NCI-H2196 (cell line): ENCODE data around the gene LRRC74A.
"Not testable (repeated sequence)": the region's sequence is repeated elsewhere in the genome, so short reads cannot be mapped to it uniquely, and the experiment has no call there.

ENCODE experiments used
- DNase-seq: peaks from one replicate; lab custom pipeline; 2025; ENCODE audit not compliant: unreplicated experiment; lab: John Stamatoyannopoulos, UW

Gene LRRC74A

GRCh38 chr14:76884394-76884793 is 58.2 kb downstream of the LRRC74A start:
- DNase-seq, result no peak

DNA sequence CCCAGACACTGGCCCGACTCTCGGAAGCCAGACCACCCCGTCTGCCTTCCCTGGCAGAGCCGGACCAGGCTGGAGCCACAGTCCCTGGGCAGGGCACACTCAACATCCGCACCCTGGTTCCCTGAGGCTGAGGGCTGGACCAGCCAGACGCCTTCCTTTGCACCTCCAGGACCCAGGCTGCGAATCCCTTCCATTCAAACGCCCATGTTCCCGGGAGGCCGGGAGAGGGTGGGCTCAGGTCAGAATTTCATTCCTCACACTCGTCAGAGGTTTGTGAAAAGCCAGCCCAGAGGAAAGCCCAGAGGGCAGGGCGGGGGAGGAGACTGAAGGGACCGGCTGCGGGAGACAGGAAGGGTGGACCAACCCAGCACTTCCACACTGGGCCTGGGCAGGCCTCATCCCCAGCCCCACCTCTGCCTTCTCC is 58.7 kb downstream of the LRRC74A start:
- DNase-seq, result no peak

DNA sequence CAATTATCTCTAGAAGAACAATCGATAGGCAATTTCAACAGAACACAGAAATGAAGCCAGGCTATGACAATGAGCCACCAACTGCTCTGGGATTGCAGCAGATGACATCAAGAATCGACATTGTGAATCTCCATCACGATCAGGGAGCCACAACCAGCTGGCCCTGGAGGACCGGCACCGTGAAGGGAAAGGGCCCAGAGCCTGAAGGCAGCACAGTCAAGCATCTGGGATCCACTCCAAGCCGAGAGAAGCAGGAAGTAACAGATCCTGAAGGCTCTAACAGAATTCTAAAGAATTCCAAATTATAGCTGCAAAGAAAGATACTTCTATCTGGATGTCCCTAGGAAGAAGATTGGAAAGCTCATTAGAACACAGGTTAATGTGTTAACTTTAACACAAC is 61.0 kb downstream of the LRRC74A start:
- DNase-seq, result no peak

- DNase-seq, result no peak
Measured at GRCh38 chr14:76891391-76891790, 65.2 kb downstream of the LRRC74A start.

DNA sequence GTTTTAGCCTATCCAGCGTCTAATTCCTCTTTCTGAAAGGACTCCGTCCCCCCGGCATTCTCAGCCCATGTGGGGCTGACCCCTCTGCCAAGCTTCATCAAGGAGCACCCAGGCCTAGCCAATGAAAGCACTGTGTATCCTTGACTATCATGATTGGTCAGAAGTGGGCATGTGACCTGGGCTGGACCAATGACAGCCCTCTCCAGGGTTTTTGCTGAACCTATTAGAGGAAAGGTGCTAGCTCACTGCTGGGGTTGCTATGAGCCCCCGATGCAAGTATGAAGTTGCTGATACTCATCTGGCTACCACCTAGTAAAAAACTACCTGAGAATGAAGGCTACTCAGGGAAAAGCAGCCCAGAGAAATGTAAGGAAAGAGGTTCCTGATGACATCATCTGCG is 68.1 kb downstream of the LRRC74A start:
- no peak for DNase-seq

DNA sequence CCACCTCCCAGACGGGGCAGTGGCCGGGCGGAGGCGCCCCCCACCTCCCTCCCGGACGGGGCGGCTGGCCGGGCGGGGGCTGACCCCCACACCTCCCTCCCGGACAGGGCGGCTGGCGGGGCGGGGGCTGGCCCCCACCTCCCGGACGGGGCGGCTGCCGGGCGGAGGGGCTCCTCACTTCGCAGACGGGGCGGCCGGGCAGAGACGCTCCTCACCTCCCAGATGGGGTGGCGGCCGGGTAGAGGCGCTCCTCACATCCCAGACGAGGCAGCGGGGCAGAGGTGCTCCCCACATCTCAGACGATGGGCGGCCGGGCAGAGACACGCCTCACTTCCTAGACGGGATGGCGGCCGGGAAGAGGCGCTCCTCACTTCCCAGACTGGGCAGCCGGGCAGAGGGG is 71.8 kb downstream of the LRRC74A start:
- DNase-seq, result not testable (repeated sequence)

DNA sequence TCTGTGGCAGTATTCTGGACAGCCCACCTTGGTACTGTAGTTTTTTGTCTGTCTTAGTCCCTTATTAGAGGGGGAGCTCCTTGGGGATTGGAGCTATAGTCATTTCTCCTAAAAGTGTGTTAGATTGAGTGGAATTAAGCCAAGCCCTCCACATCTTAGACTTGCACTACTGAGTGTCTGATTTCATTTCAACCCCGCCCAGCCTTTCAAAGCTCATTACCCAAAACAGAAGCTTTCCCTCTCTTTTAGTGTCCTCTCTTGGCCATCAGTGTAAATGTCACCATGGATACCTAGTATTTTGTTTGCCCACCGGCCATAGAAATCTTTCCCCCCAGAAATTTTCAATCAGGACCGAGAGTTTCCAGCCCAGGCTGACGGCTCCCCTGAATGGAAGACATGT is 74.5 kb downstream of the LRRC74A start:
- DNase-seq, result no peak

DNA sequence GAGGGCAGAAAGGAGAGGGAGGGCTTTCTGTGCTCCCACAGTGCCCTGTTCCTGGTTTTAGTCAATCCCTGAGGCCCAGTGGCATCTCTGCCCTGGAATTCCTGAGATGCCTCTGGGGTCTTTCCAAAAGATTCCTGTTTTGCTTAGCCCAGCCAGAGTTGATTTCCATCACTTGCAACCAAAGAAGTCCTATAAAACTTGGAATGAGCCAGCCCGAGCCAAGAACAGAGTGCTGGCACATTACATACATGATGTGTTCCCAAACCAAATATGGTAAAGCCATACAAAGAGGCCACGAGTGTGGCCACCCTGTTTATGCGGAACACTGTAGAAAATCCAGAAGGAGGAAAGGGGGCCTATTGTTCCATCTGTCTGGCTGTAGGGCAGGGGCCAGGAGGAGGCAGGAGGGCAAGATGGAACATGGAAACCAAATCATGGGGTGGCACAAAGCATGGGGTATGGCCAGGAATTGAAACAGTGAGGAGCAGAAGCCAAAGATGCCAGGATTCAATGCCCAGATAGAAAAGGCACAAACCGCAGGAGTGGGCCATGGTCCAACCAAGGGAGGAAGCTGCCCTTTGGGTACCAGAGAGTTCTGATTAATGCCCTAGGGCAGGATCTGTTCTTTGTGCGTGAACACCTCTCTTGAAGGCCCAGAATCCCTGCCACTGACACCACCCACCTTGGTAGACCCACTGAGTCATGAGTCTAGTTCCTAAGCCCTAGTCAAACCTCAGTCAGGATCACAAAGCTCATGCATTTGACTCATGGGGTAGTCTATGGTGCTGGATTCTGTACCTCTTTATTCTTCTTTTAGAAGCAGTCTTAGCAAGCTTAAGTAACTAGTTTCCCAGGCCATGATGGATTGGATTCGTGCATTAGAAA is 75.2 kb downstream of the LRRC74A start:
- no peak for DNase-seq

DNA sequence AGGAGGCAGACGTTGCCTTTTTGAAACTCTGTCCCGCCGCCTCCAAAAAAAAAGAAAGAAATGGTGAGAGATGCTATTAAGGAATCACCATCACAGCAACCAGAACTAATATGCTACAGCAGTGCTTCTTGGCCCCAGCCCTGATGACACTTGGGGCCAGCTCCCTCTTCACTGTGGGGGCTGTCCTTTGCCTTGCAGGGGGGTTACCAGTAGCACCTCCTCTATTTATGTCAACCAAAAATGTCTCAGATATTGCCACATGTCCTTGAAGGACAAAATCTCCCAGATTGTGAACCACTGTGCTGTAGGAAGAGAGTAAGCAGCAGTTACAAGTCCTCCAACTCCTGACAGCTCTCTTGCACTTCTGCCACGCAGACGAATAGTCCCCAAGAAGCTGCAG is 76.4 kb downstream of the LRRC74A start:
- DNase-seq, result no peak

DNA sequence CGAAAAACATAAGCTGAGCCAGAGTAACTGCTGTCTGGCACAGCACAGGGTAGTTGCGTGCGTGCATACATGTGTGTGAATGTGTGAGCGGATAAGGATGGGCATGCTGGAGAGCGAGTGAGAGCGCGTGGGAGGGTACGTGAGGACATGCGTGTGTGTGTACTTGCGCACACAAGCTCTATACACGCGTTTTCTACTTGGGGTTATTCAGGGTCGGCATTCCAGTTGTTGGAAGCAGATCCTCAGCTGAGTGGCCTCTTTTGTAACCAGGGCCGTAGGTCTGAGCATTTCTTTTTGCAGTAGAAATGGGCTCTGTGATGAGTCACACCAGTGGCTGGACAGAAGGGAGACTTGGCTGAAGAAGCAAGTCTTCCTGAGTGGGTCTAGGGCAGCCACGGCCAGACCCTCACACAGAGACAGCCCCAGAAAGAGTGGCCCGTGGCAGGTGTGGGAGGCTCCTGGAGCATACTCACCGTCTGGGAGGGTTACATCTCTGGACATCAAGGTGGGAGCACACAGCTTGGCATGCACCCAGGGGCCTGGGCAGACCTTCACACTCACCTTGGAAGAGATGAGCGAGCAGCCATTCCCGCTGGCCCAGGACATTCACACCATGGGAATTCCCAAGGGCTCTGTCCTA is 78.0 kb downstream of the LRRC74A start:
- DNase-seq, result no peak

DNA sequence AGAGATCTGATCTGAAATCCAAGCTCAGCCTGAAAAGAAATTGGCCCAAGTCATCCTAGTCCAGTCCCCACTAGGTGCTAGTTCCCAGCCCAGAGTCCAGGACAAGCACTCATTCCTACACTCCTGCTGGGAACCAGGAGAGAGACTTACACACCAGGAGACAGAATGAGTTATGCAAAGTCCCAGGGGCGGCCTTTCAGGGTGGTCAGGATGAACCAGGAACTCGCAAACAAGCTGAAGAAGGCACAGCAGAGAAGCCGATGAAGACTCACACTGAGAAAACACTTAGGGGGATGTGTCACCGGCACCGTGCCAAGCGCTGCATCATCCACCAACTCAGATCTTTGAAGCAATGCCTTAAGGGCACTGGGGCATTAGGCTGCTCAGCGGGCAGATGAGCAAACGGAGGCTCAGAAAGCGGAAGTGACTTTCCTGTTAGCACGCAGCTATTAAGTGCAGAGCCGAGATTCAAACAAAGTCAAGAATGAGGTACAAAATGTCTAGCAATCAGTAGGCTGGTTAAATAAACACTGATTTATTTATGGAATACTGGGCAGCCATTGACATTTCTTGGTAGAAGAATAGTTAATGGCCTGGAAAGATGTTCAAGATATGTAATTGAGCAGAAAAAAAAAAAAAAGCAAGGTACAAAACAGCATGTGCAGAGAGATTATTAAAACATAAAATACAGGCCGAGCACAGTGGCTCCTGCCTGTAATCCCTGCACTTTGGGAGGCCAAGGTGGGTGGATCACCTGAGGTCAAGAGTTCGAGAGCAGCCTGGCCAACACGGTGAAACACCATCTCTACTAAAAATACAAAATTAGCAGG is 78.7 kb downstream of the LRRC74A start:
- peak; percentile 23 for DNase-seq

DNA sequence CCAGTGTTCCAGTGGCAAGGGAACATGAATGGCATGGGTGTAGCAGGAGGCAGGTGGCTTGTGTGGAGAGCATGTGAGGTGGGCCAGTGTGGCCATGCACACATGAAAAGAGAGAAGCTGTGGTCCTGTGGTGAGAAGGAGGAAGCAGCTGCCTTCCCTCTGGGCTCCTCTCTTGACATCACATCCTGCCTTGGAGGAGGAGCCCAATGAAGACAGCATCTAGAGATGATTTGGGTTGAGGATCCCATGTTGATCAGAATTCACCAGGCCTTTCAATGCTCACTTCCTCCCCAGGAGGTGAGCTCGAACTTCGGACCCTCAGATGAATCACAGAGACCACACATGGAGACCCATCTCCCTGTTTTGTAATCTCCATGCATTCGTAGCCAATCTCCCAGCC is 82.6 kb downstream of the LRRC74A start:
- no peak for DNase-seq

GRCh38 chr14:76909266-76909665 is 83.1 kb downstream of the LRRC74A start:
- DNase-seq, result no peak

- DNase-seq, result no peak
Measured at GRCh38 chr14:76910371-76910890, 84.2 kb downstream of the LRRC74A start.

GRCh38 chr14:76911473-76911872 is 85.3 kb downstream of the LRRC74A start:
- no peak for DNase-seq

DNA sequence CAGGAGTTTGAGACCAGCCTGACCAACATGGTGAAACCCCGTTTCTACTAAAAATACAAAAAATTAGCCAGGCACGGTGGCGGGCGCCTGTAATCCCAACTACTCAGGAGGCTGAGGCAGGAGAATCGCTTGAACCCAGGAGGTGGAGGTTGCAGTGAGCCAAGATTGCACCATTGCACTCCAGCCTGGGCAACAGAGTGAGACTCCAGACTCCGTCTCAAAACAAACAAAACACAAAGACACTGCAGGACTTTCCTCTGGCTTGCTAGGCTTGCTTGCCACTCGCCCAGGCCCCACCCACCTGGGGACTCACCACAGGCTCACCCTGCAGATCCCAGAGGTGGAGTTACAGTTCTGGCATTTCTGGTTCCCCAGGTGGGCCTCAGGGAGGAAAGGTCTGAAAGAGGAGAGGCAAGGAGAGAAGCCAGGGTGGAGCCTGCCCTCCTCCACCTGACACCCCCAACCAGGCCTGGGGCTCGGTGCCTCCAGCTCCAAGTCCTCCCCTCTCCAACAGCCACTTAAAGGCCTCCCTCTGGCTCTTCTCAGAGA is 88.4 kb downstream of the LRRC74A start:
- DNase-seq, result peak; percentile 25

DNA sequence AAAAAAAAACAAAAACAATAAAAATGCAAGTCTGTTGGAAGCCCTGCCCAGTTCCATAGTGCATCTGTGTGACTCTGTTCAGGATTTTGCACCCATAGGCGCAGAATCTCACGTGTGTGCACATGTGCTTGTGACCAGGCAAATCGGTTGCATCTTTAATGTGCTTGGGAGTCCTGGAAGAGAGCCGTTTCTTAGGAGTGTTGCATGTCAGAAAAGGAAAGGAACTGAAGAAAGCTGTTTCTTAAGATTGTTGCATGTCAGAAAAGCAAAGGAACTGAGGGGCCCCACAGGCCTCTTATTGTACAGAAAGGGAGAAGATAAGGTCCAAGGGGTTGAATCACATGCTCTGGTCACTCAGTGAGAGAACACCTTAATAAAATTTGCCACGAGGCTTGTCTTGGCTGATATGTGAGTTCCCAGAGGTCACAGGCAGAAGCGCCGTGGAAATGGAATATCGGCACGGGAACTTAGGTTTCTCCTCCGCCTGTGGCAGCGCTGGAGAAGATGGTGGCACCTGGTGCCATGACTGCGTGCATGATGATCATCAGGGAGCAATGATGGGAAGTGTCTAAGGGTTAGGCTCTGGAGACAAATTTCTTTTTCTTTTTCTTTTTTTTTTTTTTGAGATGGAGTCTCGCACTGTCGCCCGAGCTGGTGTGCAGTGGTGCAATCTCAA is 90.0 kb downstream of the LRRC74A start:
- no peak for DNase-seq

- peak; percentile 81 for DNase-seq
Measured at GRCh38 chr14:76917158-76917596, 91.0 kb downstream of the LRRC74A start.

DNA sequence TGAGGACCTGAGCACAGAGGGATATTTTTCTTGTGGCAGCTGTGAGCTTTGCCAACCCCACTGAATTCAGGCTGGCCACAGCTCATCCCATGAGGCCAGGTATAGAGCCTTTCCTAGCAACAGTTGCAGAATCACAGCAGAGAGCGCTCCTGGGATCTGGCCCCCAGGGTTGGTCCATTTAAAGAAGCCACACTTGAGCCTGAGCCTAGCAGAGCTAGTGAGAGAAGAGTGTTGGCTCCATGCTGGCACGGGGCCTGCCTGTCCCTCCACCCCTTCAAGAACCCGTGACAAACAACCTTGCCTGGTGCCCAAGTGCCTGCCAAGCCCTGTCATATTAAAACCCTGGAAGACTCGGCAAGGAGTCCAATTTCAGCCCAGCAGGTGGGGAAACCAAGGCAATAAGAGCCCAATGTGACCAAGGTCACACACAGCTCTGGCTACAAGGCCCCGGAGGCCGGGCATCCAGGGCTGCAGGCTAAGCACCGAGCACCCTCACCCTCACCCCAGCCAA is 91.6 kb downstream of the LRRC74A start:
- peak; percentile 89 for DNase-seq

DNA sequence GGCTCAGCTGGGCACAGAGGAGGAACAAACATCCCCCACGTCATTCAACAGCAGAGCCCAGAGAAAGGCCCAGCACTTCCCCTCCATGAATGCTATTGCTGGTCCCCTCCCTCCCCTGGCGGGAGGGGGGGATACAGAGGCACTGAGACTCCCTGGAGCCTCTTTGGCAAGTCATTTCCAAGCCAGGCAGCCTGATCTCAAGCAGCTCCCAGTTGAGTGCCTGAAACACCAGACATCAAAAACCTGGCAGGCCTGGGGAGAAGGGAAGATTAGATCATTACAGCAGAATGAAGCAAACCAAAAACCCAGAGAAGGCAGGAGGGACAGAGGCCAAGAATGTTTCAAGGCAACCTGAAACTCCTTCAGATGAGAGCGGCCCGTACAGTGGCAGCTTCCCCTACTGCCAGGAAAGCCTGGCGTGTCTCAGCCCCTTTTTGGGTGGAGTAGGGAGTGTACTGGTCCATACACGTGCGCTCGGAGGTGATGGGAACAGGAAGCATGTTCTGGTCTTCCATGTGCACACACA is 92.1 kb downstream of the LRRC74A start:
- peak; percentile 89 for DNase-seq
